Upper lobe of left lung (tissue), 4 donors: ENCODE measurements around the gene ULK4.

Experiments
- CTCF ChIP-seq, 6 experiments: fragments of 450-650 bp in 4 of 6; fragments of 200-600 bp in 2 of 6; sonication (generic) in 2 of 6; IDR thresholded peaks; one replicate each; pipeline ENCODE4 v1.5.1; 2016 to 2019; ENCODE audit warnings: antibody characterized with exemption in 6 of 6
- POLR2A ChIP-seq, 4 donors: fragments of 450-650 bp; IDR thresholded peaks; one replicate each; pipeline ENCODE4 v1.5.1; 2016 to 2017; ENCODE audit warnings: antibody characterized with exemption in 4 of 4, mild to moderate bottlenecking in 2 of 4
- POLR2AphosphoS5 ChIP-seq, 2 donors: sonication (generic); formaldehyde crosslinking; IDR thresholded peaks; one replicate each; pipeline ENCODE4 v1.5.1; 2017; ENCODE audit warnings: antibody characterized with exemption in 2 of 2

GRCh38 chr3:41662288-41662687 lies 299.6 kb downstream of the ULK4 start:
- TF ChIP-seq POLR2A (IDR thresholded peaks at IDR 0.05) (no peak), CTCF (IDR thresholded peaks at IDR 0.05) (no peak), POLR2AphosphoS5 (IDR thresholded peaks at IDR 0.05) (no peak)
